Measurements from ENCODE around the gene SMIM38. TPM values are rescaled to one million over a fixed set of nuclear protein-coding genes. Genes with fewer than 3 reads are reported as not detected.

Gene SMIM38
- total RNA-seq, 1 experiment from 2014 or later, result 0.09 TPM

GRCh38 chr11:69202511-69203221 lies 46.9 kb downstream of the SMIM38 start:
- no peak overlapping the region for H4K91ac ChIP-seq (ENCODE audit: insufficient read length, low read depth, low read length)
- H3K4me1 Mint-ChIP-seq, result peaks cover 8 to 11% of the 10 kb centered on the region in 2 experiments; a peak in 3 of 4 replicates
- H3K27me3 ChIP-seq (ENCODE audit: insufficient read depth, low read length), result no peaks in the 10 kb centered on the region
- H3K18ac ChIP-seq (ENCODE audit: insufficient read length, low read depth, low read length), result no peak overlapping the region
- no peak overlapping the region for H3K23ac ChIP-seq (ENCODE audit: insufficient read length, low read depth, low read length)
- H2BK15ac ChIP-seq (ENCODE audit: low read depth, low read length), result no peak overlapping the region
- no peaks in the 10 kb centered on the region for H3K79me2 ChIP-seq (ENCODE audit: insufficient read depth, low read length)
- no peaks in the 10 kb centered on the region for H3K4me1 ChIP-seq (ENCODE audit: insufficient read depth, low read length)
- H4K20me1 ChIP-seq (ENCODE audit: control insufficient read depth, insufficient read depth, insufficient read length), result no peaks in the 10 kb centered on the region
- H2BK12ac ChIP-seq (ENCODE audit: insufficient read length, low read depth, low read length), result no peak overlapping the region
- H2BK20ac ChIP-seq (ENCODE audit: low read depth, low read length, poor library complexity, severe bottlenecking), result no peak overlapping the region
- no CpG with 5 or more reads among the region's 25 CpGs for WGBS (ENCODE audit: extremely low coverage, insufficient read length, low lambda C conversion rate)
- no peak overlapping the region for H3K27ac ChIP-seq (ENCODE audit: insufficient read length, low read depth, low read length)
- H2AK5ac ChIP-seq (ENCODE audit: insufficient read length, low read length), result no peak overlapping the region
- no peak overlapping the region for H4K5ac ChIP-seq (ENCODE audit: insufficient read length, low read depth, low read length)
- H3K14ac ChIP-seq (ENCODE audit: insufficient read depth, low read length), result peak overlapping the region; percentile 25; the same call in 1 of the 2 replicates
- H3K4ac ChIP-seq (ENCODE audit: low read depth, low read length), result no peak overlapping the region
- H3K23me2 ChIP-seq (ENCODE audit: insufficient read length, low read depth, low read length, poor library complexity, severe bottlenecking), result no peaks in the 10 kb centered on the region
- H3K9me3 ChIP-seq (ENCODE audit: control insufficient read depth, low read depth, low read length), result no peaks in the 10 kb centered on the region
- no peak overlapping the region for H4K8ac ChIP-seq (replicated peaks; ENCODE audit: insufficient read length, low read depth, low read length)
- no peaks in the 10 kb centered on the region for H3K36me3 Mint-ChIP-seq (ENCODE audit: insufficient read depth in 1 of 3, low read depth in 3 of 3)
- H3K4me2 ChIP-seq (ENCODE audit: insufficient read depth, insufficient read length, low read length), result no peak overlapping the region
- H3K27me3 Mint-ChIP-seq (ENCODE audit: low read depth), result peaks cover 3% of the 10 kb centered on the region
- H2AFZ ChIP-seq (ENCODE audit: low read length), result no peak overlapping the region
- no peak overlapping the region for H3K56ac ChIP-seq (ENCODE audit: insufficient read length, low read depth, low read length)
- H3K27ac Mint-ChIP-seq, result peak overlapping the region in 1 of 3 experiments; percentile 59; a peak in 1 of 7 replicates
- no peak overlapping the region for H3K9ac ChIP-seq (ENCODE audit: extremely low read depth, insufficient read length, low read length)
- no peak overlapping the region for H3T11ph ChIP-seq (ENCODE audit: low read length)
- H2BK120ac ChIP-seq (ENCODE audit: low read depth, low read length, poor library complexity, severe bottlenecking), result no peak overlapping the region
- H3K79me1 ChIP-seq (ENCODE audit: insufficient read depth, low read depth, low read length, poor library complexity, severe bottlenecking), result no peaks in the 10 kb centered on the region
- DNase-seq, result no peak
- no peak overlapping the region for H3K4me3 Mint-ChIP-seq
- no peak for TF ChIP-seq CTCF (conservative IDR thresholded peaks at IDR 0.05)
- H2BK5ac ChIP-seq (ENCODE audit: insufficient read length, low read length), result no peak overlapping the region
- peaks cover 0 to 2% of the 10 kb centered on the region in 2 experiments; a peak in 2 of 5 replicates for H3K9me3 Mint-ChIP-seq

Measured in H9 (cell line).